Head of caudate nucleus (tissue), 42 donors: ENCODE data around the gene RELA.
"Not testable (repeated sequence)": the region's sequence is repeated elsewhere in the genome, so short reads cannot be mapped to it uniquely, and the experiment has no call there.

ENCODE experiments used
- DNase-seq, 42 donors: peaks; one replicate each; pipeline versions ENCODE4 v3.0.0 to v3.0.0-alpha.2; 2020 to 2021; ENCODE audit warnings: mixed read lengths in 7 of 42
- intact Hi-C: fragments of 100-400 bp; cut with DNase I; formaldehyde crosslinking; loops from one replicate; pipeline ENCODE4 v1.15.0; 2022

The RELA gene

DNA sequence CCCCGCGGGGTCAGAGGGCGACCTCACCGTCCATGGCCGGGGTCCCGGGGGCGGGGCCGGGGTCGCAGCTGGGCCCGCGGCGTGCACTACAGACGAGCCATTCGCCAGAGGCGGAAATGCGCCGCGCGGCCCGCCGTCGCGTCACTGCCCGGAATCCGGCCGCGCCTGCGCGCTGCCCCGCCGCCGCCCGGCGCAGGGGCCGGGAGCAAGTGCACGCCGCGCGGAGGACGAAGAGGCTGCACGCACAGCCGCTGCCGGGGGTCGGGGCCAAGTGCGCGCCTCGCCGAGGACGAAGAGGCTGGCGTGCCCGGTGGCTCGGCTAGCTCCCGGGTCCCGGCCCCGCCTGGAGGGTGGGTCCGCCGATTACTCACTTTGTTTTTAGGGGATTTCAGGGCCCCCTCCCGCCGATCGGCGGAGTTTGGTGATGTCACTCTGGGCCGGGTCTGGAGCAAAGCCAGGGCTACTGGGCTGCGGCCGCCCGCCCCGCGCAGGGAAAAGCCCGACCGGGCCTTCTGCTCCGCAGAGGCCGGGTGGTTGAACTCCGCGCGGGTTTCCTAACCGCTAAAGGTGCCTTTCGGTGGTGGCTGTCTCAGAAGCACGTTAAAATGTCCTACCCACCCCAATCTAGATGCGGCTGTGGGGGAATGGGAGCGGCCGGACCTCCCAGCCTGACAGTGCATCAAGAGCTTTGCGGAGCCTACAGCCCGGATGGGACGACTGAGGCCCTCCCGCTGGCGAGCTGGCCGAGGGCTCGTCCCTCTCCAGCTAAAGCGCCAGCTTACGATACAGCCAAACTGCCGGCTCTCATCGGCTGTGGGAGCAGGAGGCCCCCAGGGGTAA lies at the start of gene RELA:
TSS of gene RELA (minus strand) at position 118 of the 840 bp plus-strand sequence. CDS start at position 34, 84 bp downstream.
- intact Hi-C loops, result loop anchor here (2.0 kb wide), 1 partner anchor 50 kb away; the partner anchor contains the start of gene KAT5
- peak; percentile 86 to 98 (median 94) for DNase-seq

DNA sequence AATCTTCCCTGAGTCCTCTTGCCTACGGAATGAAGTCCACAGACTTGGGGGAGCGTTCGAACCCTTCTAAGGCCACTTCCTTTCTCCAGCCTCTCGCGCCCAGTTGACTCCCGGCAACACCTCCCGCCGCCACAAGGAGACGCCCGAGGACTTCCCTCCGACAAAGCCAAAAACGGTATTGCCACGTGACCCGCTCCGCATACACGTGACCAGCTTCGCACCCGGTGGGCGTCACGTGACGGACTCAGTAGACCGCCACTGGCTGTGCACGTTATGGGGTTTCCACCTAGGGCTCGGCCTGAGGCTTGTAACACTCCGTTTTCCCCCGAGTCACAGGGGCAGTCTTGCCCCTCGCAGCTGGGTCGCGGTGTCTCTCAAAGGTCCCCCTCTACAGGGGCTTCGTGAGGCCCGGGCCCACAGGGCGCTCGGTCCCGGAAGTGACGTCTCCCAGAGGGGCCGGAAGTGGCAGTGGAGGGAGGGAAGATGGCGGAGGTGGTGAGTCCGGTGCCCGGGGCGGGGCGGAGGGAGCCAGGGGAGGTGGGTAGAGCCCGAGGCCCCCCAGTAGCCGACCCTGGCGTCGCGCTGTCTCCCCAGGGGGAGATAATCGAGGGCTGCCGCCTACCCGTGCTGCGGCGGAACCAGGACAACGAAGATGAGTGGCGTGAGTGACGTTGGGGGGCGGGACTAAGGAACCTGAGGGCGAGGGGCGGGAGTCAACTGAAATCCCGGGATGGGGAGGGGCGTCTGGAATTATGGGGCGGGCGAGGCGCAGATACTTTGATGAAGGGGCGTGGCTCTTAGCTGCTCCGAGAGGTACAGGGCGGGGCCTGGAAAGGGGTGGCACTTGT lies 49.3 kb upstream of the RELA start, which contains the start of gene KAT5:
TSS of gene KAT5 (plus strand) at position 468 of the 848 bp plus-strand sequence. CDS start at position 484, 16 bp downstream.
- intact Hi-C loops, result loop anchor here (2.0 to 10.0 kb wide), 3 partner anchors 49 to 105 kb away; partner anchors contain the start of gene RELA
- peak; percentile 95 to 100 (median 98) for DNase-seq

DNA sequence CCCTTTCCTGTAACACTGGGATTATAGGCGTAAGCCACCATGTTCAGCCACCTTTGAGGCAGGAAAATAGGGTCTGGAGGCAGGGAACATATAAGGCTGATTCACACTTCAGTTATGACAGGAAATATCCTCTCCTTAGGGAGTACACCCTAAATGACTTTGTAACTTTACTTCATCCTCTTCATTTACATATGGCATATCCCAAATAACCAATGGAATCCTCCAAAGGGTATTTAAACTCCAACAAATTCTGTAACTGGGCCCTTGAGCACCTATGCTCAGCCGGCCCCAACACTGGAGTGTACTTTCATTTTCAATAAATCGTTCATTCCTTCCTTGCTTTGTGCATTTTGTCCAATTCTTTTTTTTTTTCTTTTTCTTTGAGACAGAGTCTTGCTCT lies 47.7 kb upstream of the RELA start:
- intact Hi-C loops, result loop anchor here (5.0 to 10.0 kb wide), 2 partner anchors 86 to 107 kb away; no protein-coding TSS in a partner anchor
- DNase-seq, result no peak

DNA sequence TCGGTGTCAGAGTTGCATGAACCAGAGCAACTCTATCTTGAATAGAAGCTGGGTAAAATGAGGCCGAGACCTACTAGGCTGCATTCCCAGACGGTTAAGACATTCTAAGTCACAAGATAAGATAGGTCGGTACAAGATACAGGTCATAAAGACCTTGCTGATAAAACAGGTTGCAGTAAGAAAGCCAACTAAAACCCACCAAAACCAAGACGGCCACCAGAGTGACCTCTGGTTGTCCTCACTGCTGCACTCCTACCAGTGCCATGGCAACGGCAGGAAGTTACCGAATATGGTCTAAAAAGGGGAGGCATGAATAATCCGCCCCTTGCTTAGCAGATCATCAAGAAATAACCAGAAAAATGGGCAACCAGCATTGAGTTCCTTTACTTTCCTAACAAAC lies 46.9 kb upstream of the RELA start:
- DNase-seq, result no peak
- intact Hi-C loops, result loop anchor here (5.0 to 10.0 kb wide), 2 partner anchors 85 to 108 kb away; no protein-coding TSS in a partner anchor

DNA sequence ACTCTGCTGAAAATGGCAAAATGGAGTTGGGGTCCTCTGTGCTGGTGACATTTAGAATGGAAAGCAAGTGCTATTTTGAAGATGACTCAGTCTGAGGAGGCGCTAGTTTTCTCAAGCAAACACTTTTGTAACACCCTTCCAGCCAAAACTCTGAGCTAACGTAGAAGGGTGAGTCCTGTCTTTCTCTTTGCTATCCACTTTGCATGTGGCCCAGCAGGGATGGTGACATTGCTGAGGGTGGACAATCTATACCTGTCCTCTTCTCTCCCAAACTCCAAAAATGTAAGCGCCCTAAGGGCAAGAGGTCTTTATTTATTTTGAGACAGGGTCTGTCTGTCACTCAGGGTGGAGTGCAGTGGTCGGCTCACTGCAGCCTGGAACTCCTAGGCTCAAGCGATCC lies 45.7 kb upstream of the RELA start:
- DNase-seq, result no peak
- intact Hi-C loops, result no loop called here

DNA sequence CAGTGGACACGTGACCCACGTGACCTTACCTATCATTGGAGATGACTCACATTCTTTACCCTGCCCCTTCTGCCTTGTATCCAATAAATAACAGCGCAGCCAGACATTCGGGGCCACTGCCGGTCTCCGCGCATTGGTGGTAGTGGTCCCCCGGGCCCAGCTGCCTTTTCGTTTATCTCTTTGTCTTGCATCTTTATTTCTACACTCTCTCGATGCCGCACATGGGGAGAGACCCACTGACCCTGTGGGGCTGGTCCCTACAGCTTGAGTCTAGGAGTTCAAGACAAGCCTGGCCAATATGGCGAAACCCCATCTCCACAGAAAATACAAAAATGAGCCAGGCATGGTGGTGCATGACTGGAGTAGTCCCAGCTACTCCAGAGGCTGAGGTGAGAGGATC lies 44.3 kb upstream of the RELA start:
- intact Hi-C loops, DNase-seq: not testable (repeated sequence)

DNA sequence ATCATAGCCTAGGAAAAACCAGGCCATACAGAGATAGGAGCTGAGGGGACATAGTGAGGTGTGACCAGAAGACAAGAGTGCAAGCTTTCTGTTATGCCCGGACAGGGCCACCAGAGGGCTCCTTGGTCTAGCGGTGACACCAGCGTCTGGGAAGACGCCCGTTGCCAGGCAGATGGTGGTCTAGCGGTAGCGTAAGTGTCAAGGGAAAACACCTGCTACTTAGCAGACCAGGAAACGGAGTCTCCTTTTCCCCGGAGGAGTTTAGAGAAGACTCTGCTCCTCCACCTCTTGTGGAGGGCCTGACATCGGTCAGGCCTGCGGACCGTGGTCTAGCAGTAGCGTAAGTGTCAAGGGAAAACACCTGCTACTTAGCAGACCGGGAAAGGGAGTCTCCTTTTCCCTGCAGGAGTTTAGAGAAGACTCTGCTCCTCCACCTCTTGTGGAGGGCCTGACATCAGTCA lies 43.6 kb upstream of the RELA start:
- DNase-seq, result peak; percentile 42 to 90 (median 81)
- intact Hi-C loops, result not testable (repeated sequence)

DNA sequence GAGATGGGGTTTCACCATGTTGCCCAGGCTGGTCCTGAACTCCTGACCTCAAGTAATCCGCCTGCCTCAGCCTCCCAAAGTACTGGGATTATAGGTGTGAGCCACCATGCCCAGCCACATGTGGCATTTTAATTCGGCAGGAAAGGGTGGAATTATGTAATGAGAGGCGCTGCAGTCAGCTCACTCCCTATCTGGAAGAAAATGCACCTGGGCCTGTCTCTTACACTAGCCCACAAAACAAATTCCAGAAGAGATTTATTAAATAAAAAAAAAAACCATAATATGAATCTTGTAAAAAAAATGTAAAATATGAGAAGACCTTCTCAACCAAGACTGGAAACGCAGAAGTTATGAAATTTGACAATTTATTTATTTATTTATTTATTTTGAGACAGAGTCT lies 41.1 kb upstream of the RELA start:
- DNase-seq, result no peak
- intact Hi-C loops, result no loop called here

DNA sequence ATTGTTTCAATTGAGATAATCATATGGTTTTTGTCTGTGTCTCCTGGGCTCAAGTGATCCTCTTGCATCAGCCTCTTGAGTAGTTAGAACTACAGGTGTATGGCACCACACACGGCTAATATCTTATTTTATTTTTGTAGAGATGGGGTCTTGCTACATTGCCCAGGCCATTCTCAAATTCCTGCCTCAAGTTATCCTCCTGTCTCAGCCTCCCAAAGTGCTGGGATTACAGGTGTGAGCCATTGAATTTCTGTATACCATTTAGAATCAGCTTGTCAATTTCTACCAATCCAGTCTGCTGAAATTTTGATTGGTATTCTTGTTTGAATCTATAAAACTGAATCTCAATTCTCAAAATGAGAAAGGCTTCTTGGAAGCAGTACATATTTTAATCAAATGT lies 39.0 kb upstream of the RELA start:
- intact Hi-C loops, result no loop called here

DNA sequence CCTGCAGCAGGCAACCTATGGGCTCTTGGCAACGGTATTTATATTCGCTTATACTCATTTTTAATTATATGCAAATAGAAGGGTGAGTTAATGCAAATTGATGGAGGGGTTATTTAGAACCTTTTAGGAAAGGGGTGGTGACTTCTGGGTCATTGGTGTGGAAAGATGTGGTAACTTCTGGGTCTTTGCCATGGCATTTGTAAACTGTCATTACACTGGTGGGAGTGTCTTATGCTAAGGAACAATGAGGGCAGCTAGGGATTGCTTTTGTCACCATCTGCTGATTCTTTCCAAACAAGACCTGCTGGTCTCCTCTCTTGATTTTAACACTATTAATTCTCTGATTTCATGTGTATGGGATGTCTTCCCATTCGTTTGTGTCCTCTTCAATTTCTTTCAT lies 37.7 kb upstream of the RELA start:
- DNase-seq, result no peak
- intact Hi-C loops, result no loop called here

More for the DNA sequence above, 39.0 kb upstream of the RELA start:
- DNase-seq, result no peak

DNA sequence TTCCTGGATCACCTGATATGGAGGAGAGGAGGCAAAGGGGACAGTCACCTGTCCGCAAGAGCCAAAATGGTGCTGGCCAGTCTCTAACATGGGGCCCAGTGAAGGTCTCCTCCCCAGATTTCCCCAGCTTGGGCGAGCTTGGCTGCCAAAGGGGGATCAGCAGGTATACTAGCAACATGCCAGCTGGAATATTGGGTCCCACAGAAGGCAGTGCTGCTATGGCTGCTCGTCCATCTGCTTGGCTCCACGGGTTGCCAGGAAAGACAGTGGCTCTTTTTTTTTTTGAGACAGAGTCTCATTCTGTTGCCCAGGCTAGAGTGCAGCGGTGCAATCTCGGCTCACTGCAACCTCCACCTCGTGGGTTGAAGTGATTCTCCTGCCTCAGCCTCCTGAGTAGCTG lies 36.6 kb upstream of the RELA start:
- peak in 1 of 42 donors; percentile 11 for DNase-seq
- intact Hi-C loops, result no loop called here

DNA sequence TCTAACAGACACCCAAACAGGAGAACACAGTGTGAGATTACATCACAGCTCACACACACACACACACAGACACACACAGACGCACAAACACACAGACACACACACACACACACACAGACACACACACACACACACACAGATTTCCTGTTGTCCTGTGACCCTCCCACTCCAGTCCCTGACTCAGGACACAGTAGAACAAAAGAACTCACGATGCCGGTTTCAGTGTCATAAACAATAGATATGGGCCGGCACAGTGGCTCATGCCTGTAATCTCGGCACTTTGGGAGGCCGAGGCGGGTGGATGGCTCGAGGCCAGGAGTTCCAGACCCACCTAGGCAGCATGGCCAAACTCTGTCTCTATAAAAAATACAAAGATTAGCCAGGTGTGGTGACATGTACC lies 35.5 kb upstream of the RELA start:
- intact Hi-C loops, result no loop called here
- no peak for DNase-seq

DNA sequence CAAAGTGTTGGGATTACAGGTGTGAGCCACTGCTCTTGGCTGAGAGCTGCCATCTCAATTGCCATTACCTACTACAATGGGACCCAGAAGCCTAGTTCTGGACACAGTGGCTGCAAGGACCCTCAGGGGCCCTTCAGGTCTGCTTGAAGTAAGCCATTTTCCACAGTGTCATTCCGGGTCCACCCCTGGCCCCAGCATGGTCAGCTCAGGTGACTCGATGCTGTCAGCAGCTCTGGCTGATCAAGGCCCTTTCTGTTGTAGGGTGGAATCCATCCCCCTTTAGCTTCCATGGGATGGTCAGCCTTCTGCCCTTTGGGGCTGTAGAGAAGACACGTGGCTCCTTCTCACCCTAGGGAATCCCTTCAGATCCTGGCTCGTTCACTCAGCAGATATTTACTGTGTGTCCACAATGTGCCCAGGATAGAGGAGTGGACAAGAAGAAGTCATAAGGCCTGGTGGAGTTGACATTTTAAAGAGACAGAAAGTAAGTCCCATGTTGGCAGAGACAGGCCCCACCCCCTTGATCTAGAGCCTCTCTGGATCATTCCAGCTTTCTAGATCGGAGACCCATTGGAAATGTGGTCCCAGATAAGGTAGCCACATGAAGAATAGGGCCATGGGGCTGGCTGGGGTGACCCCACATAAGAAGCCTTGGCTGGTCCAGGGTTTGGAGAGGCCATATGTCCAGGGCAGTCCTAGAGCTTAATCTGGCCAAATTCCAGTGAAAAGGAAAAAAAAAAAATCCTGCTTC lies 34.3 kb upstream of the RELA start:
- intact Hi-C loops, result no loop called here
- no peak for DNase-seq

DNA sequence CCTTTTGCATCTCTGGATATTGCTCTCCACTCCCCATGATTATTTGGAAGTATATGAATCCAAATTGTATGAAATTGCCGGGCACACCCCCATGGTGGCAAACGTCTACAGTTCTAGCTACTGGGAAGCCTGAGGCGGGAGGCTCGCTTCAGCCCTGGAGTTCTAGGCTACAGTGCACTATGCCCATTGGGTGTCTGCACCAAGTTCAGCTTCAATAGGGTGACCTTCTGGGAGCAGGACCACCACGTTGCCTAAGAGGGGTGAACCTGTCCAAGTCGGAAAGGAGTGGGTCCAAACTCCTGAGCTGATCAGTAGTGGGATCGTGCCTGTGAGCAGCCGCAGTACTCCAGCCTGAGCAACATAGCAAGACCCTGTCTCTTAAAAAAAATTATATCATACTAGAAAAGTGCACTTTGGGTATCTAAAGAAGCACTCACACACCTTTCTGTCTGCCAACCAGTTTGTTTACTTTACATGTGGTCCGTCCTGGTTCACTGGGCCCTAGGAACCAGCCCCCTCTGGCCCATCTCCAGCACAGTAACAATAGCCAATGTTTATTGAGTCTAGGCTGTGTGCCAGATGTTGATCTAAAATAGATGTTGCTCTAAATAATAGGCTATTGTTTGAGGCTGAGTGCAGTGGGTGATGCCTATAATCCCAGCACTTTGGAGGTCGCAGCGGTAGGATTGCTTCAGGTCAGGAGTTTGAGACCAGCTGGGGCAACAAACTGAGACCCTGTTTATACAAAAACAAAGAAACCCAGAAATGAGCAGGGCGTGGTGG lies 32.9 kb upstream of the RELA start:
- intact Hi-C loops, result no loop called here
- DNase-seq, result peak in 40 of 42 donors; percentile 22 to 88 (median 72)

DNA sequence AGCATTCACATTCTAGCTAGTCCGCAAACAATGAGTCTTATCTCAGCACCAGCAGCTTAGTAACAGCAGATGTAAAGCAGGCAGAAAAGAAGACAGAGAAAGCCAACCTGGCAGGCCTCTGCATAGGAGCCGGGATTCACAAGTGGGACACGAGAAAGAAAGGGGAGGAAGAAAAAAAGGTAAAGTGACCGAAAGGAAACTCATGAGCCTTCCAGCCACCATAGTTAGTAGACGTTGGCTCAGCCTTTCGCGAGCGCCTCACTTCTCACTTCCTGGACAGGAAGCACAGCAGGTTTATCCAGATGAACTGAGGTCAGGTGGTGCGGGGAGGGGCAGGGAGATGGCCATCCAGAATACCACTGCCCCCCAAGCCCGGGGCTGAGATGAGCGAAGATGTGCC lies 29.7 kb upstream of the RELA start:
- DNase-seq, result no peak
- intact Hi-C loops, result no loop called here

DNA sequence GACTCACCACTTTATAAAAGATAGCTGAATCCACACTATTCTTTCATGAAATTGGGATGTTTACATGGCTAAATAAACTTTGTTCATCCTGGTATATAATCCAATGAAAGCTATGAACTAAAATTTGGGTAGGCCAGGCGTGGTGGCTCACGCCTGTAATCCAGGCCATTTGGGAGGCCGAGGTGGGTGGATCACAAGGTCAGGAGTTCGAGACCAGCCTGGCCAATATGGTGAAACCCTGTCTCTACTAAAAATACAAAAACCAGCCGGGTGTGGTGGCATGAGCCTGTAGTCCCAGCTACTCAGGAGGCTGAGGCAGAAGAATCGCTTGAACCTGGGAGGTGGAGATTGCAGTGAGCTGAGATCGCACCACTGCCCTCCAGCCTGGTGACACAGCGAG lies 29.1 kb upstream of the RELA start:
- intact Hi-C loops, DNase-seq: not testable (repeated sequence)

DNA sequence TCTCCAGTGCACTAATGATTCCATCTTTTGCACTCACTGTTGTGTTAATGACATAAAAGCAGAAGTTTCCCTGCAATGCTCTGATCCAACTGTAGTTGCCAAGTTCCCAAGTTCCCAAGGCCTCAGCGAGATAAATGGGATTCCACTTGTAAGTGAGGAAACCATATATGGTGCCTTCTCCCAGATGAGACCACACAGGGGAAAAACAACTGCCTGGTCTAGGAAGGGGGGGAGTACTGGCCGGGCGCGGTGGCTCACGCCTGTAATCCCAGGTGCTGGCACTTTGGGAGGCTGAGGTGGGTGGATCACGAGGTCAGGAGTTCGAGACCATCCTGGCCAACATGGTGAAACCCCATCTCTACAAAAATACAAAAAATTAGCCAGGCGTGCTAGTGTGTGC lies 23.3 kb upstream of the RELA start:
- DNase-seq, result no peak
- intact Hi-C loops, result no loop called here

DNA sequence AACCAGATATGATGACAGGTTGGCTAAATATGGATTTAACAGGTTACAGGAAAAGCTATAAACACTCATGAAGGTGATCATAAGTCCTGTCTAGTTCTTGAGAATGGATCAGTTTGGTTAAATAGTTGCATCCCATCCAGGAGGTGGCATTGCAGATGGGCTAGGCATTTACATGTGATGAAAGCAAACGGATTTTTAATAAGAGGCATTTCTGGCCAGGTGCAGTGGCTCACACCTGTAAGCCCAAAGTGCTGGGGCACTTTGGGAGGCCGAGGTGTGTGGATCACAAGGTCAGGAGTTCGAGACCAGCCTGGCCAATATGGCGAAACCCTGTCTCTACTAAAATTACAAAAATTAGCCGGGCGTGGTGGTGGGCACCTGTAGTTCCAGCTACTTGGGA lies 20.8 kb upstream of the RELA start:
- DNase-seq, intact Hi-C loops: not testable (repeated sequence)
